DMS153 treated with DMSO at 0.1 percent for 48 hours (cell line): ENCODE data around the gene EML5.
"Not testable (repeated sequence)": the region's sequence is repeated elsewhere in the genome, so short reads cannot be mapped to it uniquely, and the experiment has no call there.

Experiments
- DNase-seq: peaks from one replicate; lab custom pipeline; 2025; ENCODE audit not compliant: unreplicated experiment; lab: John Stamatoyannopoulos, UW

EML5 gene

GRCh38 chr14:88804035-88804434 is 11.3 kb upstream of the EML5 start:
- DNase-seq, result no peak

- no peak for DNase-seq
Measured at GRCh38 chr14:88802596-88802995, 9.8 kb upstream of the EML5 start.

DNA sequence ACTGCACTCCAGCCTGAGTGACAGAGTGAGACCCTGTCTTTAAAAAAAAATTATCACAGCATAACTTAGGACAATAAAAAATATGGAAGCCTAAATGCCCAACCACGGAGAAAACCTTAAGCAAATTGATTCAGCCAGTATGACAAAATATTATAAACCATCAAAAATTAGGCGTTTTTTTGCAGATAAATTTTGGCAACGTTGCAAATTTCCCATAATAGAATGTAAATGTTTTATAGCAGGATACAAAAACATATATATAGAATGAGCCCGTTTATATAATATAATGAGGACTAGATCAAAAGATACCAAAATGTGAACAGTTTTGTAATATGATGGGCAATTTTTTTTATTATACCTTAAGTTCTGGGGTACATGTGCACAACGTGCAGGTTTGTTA is 6.8 kb upstream of the EML5 start:
- no peak for DNase-seq

GRCh38 chr14:88798156-88798555 is 5.4 kb upstream of the EML5 start:
- no peak for DNase-seq

GRCh38 chr14:88793259-88793625 is 489 bp upstream of the EML5 start:
- no peak for DNase-seq

GRCh38 chr14:88791629-88792472 is 902 bp downstream of the EML5 start:
- peak; percentile 17 for DNase-seq

GRCh38 chr14:88791252-88791621 is 1.5 kb downstream of the EML5 start:
- DNase-seq, result no peak

- no peak for DNase-seq
Measured at GRCh38 chr14:88790501-88791251, 2.1 kb downstream of the EML5 start.

GRCh38 chr14:88789573-88789972 is 3.2 kb downstream of the EML5 start:
- DNase-seq, result not testable (repeated sequence)

- DNase-seq, result no peak
Measured at GRCh38 chr14:88786715-88787114, 6.0 kb downstream of the EML5 start.

DNA sequence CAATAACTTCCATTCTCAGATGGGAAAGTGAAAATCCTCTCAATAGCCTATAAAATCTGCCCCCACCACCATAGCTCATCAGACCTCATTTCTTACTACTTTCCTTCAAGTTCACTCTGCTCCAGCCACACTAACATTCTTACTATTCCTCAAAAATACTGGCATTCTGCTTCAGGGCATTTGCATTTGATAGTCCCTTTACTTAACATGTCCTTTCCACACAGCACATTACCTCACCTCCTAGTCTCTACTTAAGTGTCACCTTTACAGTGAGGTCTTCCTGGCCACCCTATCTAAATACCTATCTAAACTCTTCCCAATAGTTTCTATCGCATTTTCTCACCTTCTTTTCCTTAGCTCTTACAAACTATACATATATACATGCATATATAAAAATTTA is 6.8 kb downstream of the EML5 start:
- DNase-seq, result no peak

DNA sequence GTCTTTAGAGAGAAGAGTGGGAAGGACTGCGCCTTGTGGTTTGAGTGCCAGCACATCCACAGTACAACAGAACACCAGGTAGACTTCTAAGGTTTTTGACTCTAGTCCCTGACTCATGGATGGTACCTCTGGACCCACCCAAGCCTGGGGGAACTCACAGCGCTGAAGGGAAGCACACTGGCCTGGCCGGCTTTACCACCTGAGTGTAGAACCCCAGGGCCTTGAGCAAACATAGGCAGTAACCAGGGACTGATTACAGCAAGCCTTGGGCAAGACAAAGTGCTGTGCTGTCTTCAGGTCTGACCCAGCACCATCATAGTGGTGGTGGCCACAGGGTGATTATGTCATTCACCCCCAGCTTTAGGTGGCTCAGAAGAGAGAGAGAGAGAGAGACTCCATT is 17.2 kb downstream of the EML5 start:
- no peak for DNase-seq

GRCh38 chr14:88770736-88771135 is 22.0 kb downstream of the EML5 start:
- DNase-seq, result no peak

- DNase-seq, result no peak
Measured at GRCh38 chr14:88765130-88765529, 27.6 kb downstream of the EML5 start.

DNA sequence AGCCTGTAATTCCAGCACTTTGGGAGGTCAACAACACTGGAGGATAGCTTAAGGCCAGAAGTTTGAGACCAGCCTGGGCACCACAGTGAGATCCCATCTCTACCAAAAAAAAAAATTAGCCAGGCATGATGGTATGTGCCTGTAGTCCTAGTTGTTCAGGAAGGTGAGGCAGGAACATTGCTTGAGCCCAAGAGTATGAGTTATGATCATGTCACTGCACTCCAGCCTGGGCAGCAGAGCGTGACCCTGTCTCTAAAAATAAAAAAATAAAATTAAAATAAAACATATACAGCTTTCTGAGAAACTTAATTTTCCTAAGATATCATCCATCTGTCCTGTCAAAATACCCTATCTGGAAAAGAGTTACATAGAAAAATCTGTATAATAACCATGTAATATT is 38.9 kb downstream of the EML5 start:
- DNase-seq, result no peak

DNA sequence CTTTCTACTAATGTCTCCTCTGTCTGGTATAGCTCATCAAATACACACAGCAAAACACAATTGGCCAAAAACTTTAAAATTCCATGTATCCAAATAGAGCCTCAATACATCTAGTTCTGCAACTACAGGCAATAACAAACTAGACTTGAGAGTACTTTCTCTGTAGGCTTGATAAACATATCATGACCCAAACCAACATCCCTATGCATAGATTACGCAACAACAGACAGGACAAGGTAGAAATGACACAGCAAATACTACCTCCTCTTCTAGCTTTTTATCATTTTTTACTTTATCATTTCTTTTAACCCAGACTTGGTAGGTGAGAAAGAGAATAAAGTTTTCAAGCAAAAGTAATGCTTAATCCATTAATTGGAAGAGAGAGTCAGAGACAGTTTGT is 41.8 kb downstream of the EML5 start:
- no peak for DNase-seq

- DNase-seq, result no peak
Measured at GRCh38 chr14:88750413-88750812, 42.3 kb downstream of the EML5 start.

GRCh38 chr14:88749139-88749538 is 43.6 kb downstream of the EML5 start:
- no peak for DNase-seq

GRCh38 chr14:88748288-88748687 is 44.5 kb downstream of the EML5 start:
- no peak for DNase-seq

DNA sequence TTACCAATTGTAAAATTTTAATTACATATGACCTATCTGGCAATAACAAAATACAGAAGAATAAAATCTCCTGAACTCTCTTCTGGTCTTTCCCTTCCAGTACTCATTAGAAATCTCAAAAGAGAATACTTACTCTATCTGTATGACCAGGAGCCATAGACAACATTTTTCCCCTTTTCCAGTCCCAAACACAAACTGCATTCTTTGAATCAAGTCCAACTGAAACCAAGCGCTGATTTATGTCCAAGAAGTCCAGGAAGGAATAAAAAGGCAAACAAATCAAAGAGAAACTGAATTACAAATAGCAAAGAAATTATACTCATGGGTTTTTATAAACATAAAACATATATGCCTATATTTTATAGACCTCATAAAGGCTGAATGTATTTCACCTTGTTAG is 46.7 kb downstream of the EML5 start:
- no peak for DNase-seq

DNA sequence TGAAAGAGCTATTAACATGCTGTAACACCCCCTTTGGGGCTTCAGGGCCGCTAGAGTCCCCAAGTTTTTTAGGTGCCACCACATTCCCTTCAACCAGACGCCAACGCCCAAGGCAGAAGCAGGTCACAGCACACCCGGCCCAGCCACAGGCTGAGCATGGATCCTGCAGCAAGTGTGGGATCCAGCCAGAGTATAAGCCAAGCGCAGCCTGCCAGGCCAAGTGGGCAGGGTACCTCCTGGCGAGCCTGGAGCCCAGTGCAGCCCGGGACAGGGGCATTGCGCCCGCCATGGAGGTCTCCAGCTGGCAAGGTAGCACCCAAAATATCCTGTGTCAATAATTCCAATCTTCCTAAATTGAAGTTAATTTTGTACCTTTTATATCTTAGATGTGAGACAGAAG is 55.5 kb downstream of the EML5 start:
- DNase-seq, result no peak

DNA sequence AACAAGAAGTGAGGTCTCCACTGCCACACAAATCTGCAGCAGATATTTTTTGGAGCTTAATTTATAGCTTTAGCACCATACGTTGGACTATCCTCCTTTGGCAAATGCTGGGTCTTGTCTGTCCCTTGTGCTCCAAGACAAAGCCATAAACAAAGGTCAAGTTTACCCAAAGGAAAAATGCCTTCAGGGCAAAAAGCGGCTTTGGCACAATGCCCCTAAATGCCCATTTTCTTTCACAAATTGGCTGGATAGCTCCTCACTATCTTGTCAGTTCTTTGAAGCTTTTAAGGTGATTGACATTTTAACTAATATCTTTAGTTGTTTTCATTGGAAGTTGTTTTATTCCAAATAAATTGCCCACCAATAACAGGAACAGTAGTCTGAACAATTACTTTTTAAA is 59.6 kb downstream of the EML5 start:
- no peak for DNase-seq

DNA sequence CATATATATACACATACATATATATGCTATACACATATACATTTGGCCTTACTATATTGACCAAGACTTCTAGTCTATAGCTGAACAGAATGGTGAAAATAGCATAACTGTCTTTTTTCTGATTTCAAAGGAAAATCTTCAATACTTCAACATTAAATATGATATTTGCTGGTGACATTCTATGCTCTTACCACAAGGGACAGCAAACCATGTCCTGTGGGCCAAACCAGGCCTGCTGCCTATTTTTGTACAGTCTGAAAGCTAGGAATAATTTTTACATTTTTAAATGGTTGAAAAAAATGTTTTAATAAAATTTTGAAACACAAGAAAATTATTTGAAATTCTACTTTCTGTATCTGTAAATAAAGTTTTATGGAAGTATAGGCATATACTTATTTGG is 63.6 kb downstream of the EML5 start:
- DNase-seq, result no peak
